ENCODE results near the gene ALKAL2. TPM values are rescaled to one million over a fixed set of nuclear protein-coding genes. Genes with fewer than 3 reads are reported as not detected.

The ALKAL2 gene
- polyA plus RNA-seq, 1 of the 3 experiments (the other 2 are of a cell fraction), result not detected

DNA sequence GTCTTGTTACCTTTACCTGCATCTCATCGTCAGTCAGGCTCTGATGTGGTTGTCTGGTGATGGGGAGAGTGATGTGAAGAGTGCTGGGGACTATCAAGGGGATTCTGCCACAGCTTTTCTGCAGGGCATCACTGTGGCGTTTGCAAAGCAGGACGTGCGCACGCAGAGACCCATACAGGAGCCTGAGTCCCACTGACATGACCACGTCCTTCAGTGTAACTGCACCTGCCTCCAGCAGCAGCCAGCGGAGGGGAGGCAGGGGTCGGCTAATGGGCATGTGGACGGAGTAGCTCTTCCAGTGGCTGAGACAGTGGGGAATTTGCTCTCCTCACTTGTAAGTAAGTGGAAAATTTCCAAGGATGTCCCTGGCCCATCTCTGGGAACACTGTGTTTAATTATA lies 6.5 kb downstream of the ALKAL2 start (continued):
- TF ChIP-seq, protein P1, sequence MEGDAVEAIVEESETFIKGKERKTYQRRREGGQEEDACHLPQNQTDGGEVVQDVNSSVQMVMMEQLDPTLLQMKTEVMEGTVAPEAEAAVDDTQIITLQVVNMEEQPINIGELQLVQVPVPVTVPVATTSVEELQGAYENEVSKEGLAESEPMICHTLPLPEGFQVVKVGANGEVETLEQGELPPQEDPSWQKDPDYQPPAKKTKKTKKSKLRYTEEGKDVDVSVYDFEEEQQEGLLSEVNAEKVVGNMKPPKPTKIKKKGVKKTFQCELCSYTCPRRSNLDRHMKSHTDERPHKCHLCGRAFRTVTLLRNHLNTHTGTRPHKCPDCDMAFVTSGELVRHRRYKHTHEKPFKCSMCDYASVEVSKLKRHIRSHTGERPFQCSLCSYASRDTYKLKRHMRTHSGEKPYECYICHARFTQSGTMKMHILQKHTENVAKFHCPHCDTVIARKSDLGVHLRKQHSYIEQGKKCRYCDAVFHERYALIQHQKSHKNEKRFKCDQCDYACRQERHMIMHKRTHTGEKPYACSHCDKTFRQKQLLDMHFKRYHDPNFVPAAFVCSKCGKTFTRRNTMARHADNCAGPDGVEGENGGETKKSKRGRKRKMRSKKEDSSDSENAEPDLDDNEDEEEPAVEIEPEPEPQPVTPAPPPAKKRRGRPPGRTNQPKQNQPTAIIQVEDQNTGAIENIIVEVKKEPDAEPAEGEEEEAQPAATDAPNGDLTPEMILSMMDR (IDR thresholded peaks at IDR 0.05), result no peak
- TF ChIP-seq RAD21 (IDR thresholded peaks at IDR 0.05; ENCODE audit: low read length) (no peak), RFX5 (IDR thresholded peaks at IDR 0.05; ENCODE audit: low read length) (no peak)
- TF ChIP-seq, protein P2, sequence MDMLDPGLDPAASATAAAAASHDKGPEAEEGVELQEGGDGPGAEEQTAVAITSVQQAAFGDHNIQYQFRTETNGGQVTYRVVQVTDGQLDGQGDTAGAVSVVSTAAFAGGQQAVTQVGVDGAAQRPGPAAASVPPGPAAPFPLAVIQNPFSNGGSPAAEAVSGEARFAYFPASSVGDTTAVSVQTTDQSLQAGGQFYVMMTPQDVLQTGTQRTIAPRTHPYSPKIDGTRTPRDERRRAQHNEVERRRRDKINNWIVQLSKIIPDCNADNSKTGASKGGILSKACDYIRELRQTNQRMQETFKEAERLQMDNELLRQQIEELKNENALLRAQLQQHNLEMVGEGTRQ (IDR thresholded peaks at IDR 0.05; ENCODE audit: borderline replicate concordance, low read depth, low read length), result no peak

DNA sequence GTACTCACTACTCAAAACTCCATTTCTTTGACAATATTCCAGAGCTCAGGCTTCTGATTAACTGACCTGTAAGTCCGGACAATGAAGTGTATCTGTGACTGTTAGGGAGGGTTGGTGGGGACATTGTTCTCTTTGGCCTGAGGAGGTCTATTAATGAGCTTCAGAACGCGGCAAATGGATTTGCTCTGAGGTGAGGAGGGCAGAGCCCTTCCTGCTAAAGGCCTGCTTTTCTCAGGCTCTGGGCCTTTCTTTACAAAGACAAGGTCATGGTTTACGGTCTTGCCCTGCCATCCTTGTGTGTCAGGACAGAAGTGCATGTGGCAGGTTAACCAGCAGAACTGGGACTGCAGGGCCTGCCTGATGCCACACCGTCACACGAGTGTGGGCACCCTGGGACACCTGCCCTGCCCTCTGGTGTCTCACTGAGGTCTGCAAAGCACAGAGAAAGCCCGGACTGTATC lies 7.2 kb downstream of the ALKAL2 start:
- no peak overlapping the region for H3K4me2 ChIP-seq
- no peak for TF ChIP-seq POLR2AphosphoS5 (IDR thresholded peaks at IDR 0.05; ENCODE audit: low read depth, low read length)
- no peak for TF ChIP-seq FOXM1 (IDR thresholded peaks at IDR 0.05; ENCODE audit: low read depth)
- TF ChIP-seq, protein P3, sequence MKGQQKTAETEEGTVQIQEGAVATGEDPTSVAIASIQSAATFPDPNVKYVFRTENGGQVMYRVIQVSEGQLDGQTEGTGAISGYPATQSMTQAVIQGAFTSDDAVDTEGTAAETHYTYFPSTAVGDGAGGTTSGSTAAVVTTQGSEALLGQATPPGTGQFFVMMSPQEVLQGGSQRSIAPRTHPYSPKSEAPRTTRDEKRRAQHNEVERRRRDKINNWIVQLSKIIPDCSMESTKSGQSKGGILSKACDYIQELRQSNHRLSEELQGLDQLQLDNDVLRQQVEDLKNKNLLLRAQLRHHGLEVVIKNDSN (IDR thresholded peaks at IDR 0.05; ENCODE audit: borderline replicate concordance, low read depth), result no peak
- no peak for TF ChIP-seq EP300 (IDR thresholded peaks at IDR 0.05; ENCODE audit: borderline replicate concordance in 1 of 2, low read depth in 1 of 2, low read length in 1 of 2)
- TF ChIP-seq YY1 (IDR thresholded peaks at IDR 0.05; ENCODE audit: low read depth), result no peak
- TF ChIP-seq RAD21 (IDR thresholded peaks at IDR 0.05; ENCODE audit: low read length), result no peak
- TF ChIP-seq, protein P4, sequence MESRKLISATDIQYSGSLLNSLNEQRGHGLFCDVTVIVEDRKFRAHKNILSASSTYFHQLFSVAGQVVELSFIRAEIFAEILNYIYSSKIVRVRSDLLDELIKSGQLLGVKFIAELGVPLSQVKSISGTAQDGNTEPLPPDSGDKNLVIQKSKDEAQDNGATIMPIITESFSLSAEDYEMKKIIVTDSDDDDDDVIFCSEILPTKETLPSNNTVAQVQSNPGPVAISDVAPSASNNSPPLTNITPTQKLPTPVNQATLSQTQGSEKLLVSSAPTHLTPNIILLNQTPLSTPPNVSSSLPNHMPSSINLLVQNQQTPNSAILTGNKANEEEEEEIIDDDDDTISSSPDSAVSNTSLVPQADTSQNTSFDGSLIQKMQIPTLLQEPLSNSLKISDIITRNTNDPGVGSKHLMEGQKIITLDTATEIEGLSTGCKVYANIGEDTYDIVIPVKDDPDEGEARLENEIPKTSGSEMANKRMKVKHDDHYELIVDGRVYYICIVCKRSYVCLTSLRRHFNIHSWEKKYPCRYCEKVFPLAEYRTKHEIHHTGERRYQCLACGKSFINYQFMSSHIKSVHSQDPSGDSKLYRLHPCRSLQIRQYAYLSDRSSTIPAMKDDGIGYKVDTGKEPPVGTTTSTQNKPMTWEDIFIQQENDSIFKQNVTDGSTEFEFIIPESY (IDR thresholded peaks at IDR 0.05; ENCODE audit: borderline replicate concordance, low read depth), result no peak
- TF ChIP-seq TCF12 (IDR thresholded peaks at IDR 0.05), result no peak
- TF ChIP-seq, protein P5, sequence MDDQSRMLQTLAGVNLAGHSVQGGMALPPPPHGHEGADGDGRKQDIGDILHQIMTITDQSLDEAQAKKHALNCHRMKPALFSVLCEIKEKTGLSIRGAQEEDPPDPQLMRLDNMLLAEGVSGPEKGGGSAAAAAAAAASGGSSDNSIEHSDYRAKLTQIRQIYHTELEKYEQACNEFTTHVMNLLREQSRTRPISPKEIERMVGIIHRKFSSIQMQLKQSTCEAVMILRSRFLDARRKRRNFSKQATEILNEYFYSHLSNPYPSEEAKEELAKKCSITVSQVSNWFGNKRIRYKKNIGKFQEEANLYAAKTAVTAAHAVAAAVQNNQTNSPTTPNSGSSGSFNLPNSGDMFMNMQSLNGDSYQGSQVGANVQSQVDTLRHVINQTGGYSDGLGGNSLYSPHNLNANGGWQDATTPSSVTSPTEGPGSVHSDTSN (IDR thresholded peaks at IDR 0.05), result no peak
- TF ChIP-seq, protein P2 (IDR thresholded peaks at IDR 0.05; ENCODE audit: borderline replicate concordance, low read depth, low read length), result no peak
- no peak for TF ChIP-seq FOSL2 (IDR thresholded peaks at IDR 0.05; ENCODE audit: borderline replicate concordance, low read depth)
- TF ChIP-seq, protein P6, sequence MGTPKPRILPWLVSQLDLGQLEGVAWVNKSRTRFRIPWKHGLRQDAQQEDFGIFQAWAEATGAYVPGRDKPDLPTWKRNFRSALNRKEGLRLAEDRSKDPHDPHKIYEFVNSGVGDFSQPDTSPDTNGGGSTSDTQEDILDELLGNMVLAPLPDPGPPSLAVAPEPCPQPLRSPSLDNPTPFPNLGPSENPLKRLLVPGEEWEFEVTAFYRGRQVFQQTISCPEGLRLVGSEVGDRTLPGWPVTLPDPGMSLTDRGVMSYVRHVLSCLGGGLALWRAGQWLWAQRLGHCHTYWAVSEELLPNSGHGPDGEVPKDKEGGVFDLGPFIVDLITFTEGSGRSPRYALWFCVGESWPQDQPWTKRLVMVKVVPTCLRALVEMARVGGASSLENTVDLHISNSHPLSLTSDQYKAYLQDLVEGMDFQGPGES (IDR thresholded peaks at IDR 0.05; ENCODE audit: low read depth, low read length), result no peak
- no peak for TF ChIP-seq SIN3A (IDR thresholded peaks at IDR 0.05; ENCODE audit: borderline replicate concordance, low read depth, low read length)
- no peak for TF ChIP-seq EZH2phosphoT487 (IDR thresholded peaks at IDR 0.05; ENCODE audit: borderline replicate concordance, low read depth)
- peaks cover 42 to 75% of the 10 kb centered on the region in 2 experiments for H3K36me3 ChIP-seq (replicated peaks in 1 of 2; ENCODE audit: control insufficient read depth in 1 of 2, insufficient read depth in 2 of 2, low read length in 1 of 2)
- H3K27me3 ChIP-seq (ENCODE audit: insufficient read depth), result no peaks in the 10 kb centered on the region
- peaks cover 6% of the 10 kb centered on the region for H3F3A ChIP-seq (replicated peaks; ENCODE audit: insufficient read depth)
- no peak overlapping the region for H3K27ac ChIP-seq (ENCODE audit: low read depth in 2 of 2, low read length in 1 of 2)
- peaks cover 25% of the 10 kb centered on the region; the same call in 1 of the 2 replicates for H3K79me2 ChIP-seq (ENCODE audit: insufficient read depth)
- ChIA-PET CTCF (interaction anchor here (1.1 to 1.7 kb wide), 2 partner anchors 9 to 10 kb away, joined by 3 to 8 read pairs; no protein-coding TSS in a partner anchor), POLR2A (no interaction called here)
- H3K4me3 ChIP-seq (ENCODE audit: low read depth in 2 of 2, low read length in 1 of 2), result no peak overlapping the region
- no peaks in the 10 kb centered on the region for H3K9me2 ChIP-seq
- no peak overlapping the region for H3K9ac ChIP-seq
- H3K9me3 ChIP-seq, result no peaks in the 10 kb centered on the region
- 0 out of 2 replicates have a peak, but pooled peaks cover under 1% of the 10 kb centered on the region for H4K20me1 ChIP-seq (ENCODE audit: insufficient read depth)
- H3K4me1 ChIP-seq (ENCODE audit: control insufficient read depth in 1 of 2, insufficient read depth in 2 of 2, low read depth in 1 of 2, low read length in 1 of 2), result no peaks in the 10 kb centered on the region
- DNase-seq, result no peak
- no peak overlapping the region for H2AFZ ChIP-seq (ENCODE audit: low read depth)
- WGBS (ENCODE audit: low lambda C conversion rate), result 98% methylated on average over 7 of the region's 7 CpGs

All from SK-N-SH (cell line).